Mesenchymal stem cell (in vitro differentiated cells and primary cell): ENCODE measurements around the gene SGTA.
A peak's percentile ranks its signal among the peaks of the same experiment; 100 is the strongest.

Experiments used
- DNase-seq: peaks from one replicate; pipeline ENCODE4 v3.0.0-alpha.2; 2013
- H2AFZ ChIP-seq: one replicate; pipeline ENCODE4 v1.6.1; 2013; ENCODE audit warnings: low read depth, mild to moderate bottlenecking, control low read depth, inconsistent platforms, low read length, moderate library complexity
- H2AK5ac ChIP-seq: 2 replicates; pipeline ENCODE4 v1.6.1; 2013; ENCODE audit warnings: low read length, moderate library complexity, mild to moderate bottlenecking, inconsistent platforms; ENCODE audit not compliant: severe bottlenecking
- H2BK120ac ChIP-seq: one replicate; pipeline ENCODE4 v1.6.1; 2013; ENCODE audit warnings: low read depth, mild to moderate bottlenecking, inconsistent platforms, low read length, moderate library complexity
- H2BK12ac ChIP-seq, 2 experiments: one replicate each; pipeline ENCODE4 v1.6.1; 2013; ENCODE audit warnings: inconsistent platforms in 2 of 2, low read length in 2 of 2, mild to moderate bottlenecking in 2 of 2, moderate library complexity in 2 of 2, control low read depth in 1 of 2
- H2BK15ac ChIP-seq: one replicate; pipeline ENCODE4 v1.6.1; 2013; ENCODE audit warnings: mild to moderate bottlenecking, low read depth, inconsistent platforms; ENCODE audit not compliant: poor library complexity, severe bottlenecking
- H2BK5ac ChIP-seq: 2 replicates; pipeline ENCODE4 v1.6.1; 2013; ENCODE audit warnings: low read depth, mild to moderate bottlenecking, low read length, control low read depth, inconsistent platforms; ENCODE audit not compliant: poor library complexity, severe bottlenecking
- H3K14ac ChIP-seq, 2 experiments: one replicate each; pipeline ENCODE4 v1.6.1; 2013; ENCODE audit warnings: inconsistent platforms in 2 of 2, low read length in 2 of 2, control low read depth in 1 of 2, mild to moderate bottlenecking in 1 of 2, moderate library complexity in 1 of 2
- H3K18ac ChIP-seq, 2 experiments: one replicate each; pipeline ENCODE4 v1.6.1; 2013; ENCODE audit warnings: inconsistent platforms in 2 of 2, low read length in 2 of 2, control low read depth in 1 of 2, low read depth in 1 of 2, mild to moderate bottlenecking in 1 of 2
- H3K23ac ChIP-seq, 2 experiments: one replicate each; pipeline ENCODE4 v1.6.1; 2013; ENCODE audit warnings: inconsistent platforms in 2 of 2, low read length in 2 of 2, mild to moderate bottlenecking in 2 of 2, moderate library complexity in 2 of 2, control low read depth in 1 of 2
- H3K27ac ChIP-seq: 2 replicates; pipeline ENCODE4 v1.5.1; 2013; ENCODE audit warnings: mild to moderate bottlenecking, moderate library complexity, low read length, control low read depth, inconsistent platforms; ENCODE audit not compliant: poor library complexity, severe bottlenecking
- H3K27me3 ChIP-seq, 2 experiments: 2 replicates each; pipeline versions ENCODE4 v1.6.1 to v1.7.0; 2013; ENCODE audit warnings: low read length in 2 of 2, mild to moderate bottlenecking in 2 of 2, moderate library complexity in 2 of 2, control low read depth in 1 of 2, inconsistent platforms in 1 of 2; ENCODE audit not compliant: control insufficient read depth in 1 of 2, insufficient read depth in 1 of 2
- H3K36me3 ChIP-seq, 2 experiments: 2 replicates each; pipeline versions ENCODE4 v1.6.1 to v1.7.0; 2013; ENCODE audit warnings: low read length in 2 of 2, control low read depth in 1 of 2, inconsistent platforms in 1 of 2, low read depth in 1 of 2, mild to moderate bottlenecking in 1 of 2; ENCODE audit not compliant: insufficient read depth in 2 of 2, control insufficient read depth in 1 of 2
- H3K4ac ChIP-seq, 2 experiments: one replicate each; pipeline ENCODE4 v1.6.1; 2013; ENCODE audit warnings: inconsistent platforms in 2 of 2, low read length in 2 of 2, mild to moderate bottlenecking in 2 of 2, moderate library complexity in 2 of 2, control low read depth in 1 of 2, low read depth in 1 of 2
- H3K4me1 ChIP-seq: 2 replicates; pipeline ENCODE4 v1.6.1; 2013; ENCODE audit warnings: low read depth, low read length, control low read depth; ENCODE audit not compliant: control insufficient read depth, insufficient read depth
- H3K4me2 ChIP-seq: 2 replicates; pipeline ENCODE4 v1.6.1; 2013; ENCODE audit warnings: low read length, mild to moderate bottlenecking, inconsistent platforms; ENCODE audit not compliant: poor library complexity, severe bottlenecking
- H3K4me3 ChIP-seq, 2 experiments: 2 replicates each; pipeline versions ENCODE4 v1.5.1 to v1.7.0; 2013; ENCODE audit warnings: low read length in 2 of 2, mild to moderate bottlenecking in 2 of 2, control low read depth in 1 of 2, low read depth in 1 of 2; ENCODE audit not compliant: insufficient read depth in 1 of 2
- H3K79me1 ChIP-seq: replicated peaks from 2 replicates; pipeline ENCODE4 v1.6.1; 2013; ENCODE audit warnings: mild to moderate bottlenecking, control low read depth, low read length, inconsistent platforms; ENCODE audit not compliant: poor library complexity, severe bottlenecking
- H3K9ac ChIP-seq: 2 replicates; pipeline ENCODE4 v1.7.0; 2013; ENCODE audit warnings: mild to moderate bottlenecking, low read length, moderate library complexity
- H3K9me3 ChIP-seq: 2 replicates; pipeline ENCODE4 v1.7.0; 2013; ENCODE audit warnings: mild to moderate bottlenecking, low read length; ENCODE audit not compliant: control insufficient read depth
- H4K8ac ChIP-seq: one replicate; pipeline ENCODE4 v1.6.1; 2013; ENCODE audit warnings: inconsistent platforms, mild to moderate bottlenecking, low read length, moderate library complexity
- H4K91ac ChIP-seq: one replicate; pipeline ENCODE4 v1.6.1; 2013; ENCODE audit warnings: mild to moderate bottlenecking, low read length, inconsistent platforms
- WGBS: methylation state at CpG from one replicate; pipeline ENCODE4 v1.1.7; 2013; ENCODE audit warnings: mixed read lengths; 5-methylcytosine and 5-hydroxymethylcytosine counted together

Gene SGTA

GRCh38 chr19:2711172-2711874 lies 71.8 kb downstream of the SGTA start:
- Histone ChIP-seq H3K4ac (no peak overlapping the region), H2BK12ac (no peak overlapping the region), H3K9me3 (peaks cover 8% of the 10 kb centered on the region), H3K27ac (no peak overlapping the region), H2AFZ (no peak overlapping the region), H4K91ac (no peak overlapping the region), H2BK120ac (no peak overlapping the region), H2BK5ac (no peak overlapping the region), H2BK15ac (no peak overlapping the region), H3K27me3 (peaks cover 0 to 4% of the 10 kb centered on the region in 2 experiments), H3K14ac (peak overlapping the region in 1 of 2 experiments; percentile 64), H3K9ac (no peak overlapping the region), H3K4me2 (no peak overlapping the region), H3K18ac (no peak overlapping the region), H2AK5ac (no peak overlapping the region), H3K4me3 (no peak overlapping the region), H3K23ac (no peak overlapping the region), H3K36me3 (peaks cover 0 to 10% of the 10 kb centered on the region in 2 experiments), H3K79me1 (no peaks in the 10 kb centered on the region), H4K8ac (no peak overlapping the region), H3K4me1 (no peaks in the 10 kb centered on the region)
- DNase-seq = peak; percentile 86
- WGBS = 61% methylated on average over 17 of the region's 17 CpGs

GRCh38 chr19:2706251-2706650 lies 76.8 kb downstream of the SGTA start:
- H2BK120ac ChIP-seq = no peak overlapping the region
- H2AFZ ChIP-seq = no peak overlapping the region
- H3K36me3 ChIP-seq = no peaks in the 10 kb centered on the region
- H3K4me3 ChIP-seq = no peak overlapping the region
- no peak overlapping the region for H3K4me2 ChIP-seq
- H3K23ac ChIP-seq = no peak overlapping the region
- no peak overlapping the region for H4K91ac ChIP-seq
- no peak overlapping the region for H2BK5ac ChIP-seq
- H3K27ac ChIP-seq = no peak overlapping the region
- H3K9me3 ChIP-seq = no peaks in the 10 kb centered on the region
- peaks cover 30 to 38% of the 10 kb centered on the region in 2 experiments for H3K27me3 ChIP-seq
- H4K8ac ChIP-seq = no peak overlapping the region
- H3K4ac ChIP-seq = no peak overlapping the region
- 97% methylated on average over 4 of the region's 5 CpGs for WGBS
- H2BK12ac ChIP-seq = no peak overlapping the region
- no peak overlapping the region for H3K18ac ChIP-seq
- no peak overlapping the region for H3K14ac ChIP-seq
- H3K4me1 ChIP-seq = peaks cover 6% of the 10 kb centered on the region
- no peak overlapping the region for H2AK5ac ChIP-seq
- H3K9ac ChIP-seq = no peak overlapping the region
- no peaks in the 10 kb centered on the region for H3K79me1 ChIP-seq
- H2BK15ac ChIP-seq = no peak overlapping the region
- DNase-seq = no peak
